Measurements from ENCODE around the gene TMEM9B. TPM values are rescaled to one million over a fixed set of nuclear protein-coding genes. Genes with fewer than 3 reads are reported as not detected.
"Not testable (repeated sequence)": the region's sequence is repeated elsewhere in the genome, so short reads cannot be mapped to it uniquely, and the experiment has no call there.

Gene TMEM9B
- polyA plus RNA-seq, 1 experiment = 24.6 TPM

DNA sequence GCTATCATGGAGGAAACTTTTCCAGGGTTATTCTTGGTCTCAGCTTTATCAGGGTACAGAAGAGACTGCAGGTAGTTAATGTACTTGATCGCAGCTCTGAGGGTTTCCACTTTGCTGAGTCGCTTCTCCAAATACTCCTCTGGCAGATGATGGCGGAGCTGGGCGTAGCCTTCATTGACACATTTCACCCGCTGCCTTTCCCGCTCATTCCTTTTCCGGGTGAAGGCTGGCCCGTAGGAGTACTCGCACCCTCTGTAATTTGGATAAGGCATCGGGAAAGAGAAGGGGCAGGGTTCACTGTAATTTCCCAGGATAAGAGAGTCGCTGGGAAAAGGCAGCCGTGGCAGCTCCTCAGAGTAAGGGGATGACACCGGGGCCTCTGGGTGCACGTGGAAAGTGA lies 26.6 kb downstream of the TMEM9B start:
- POLR2A ChIA-PET = interaction anchor here (0.5 kb wide), 1 partner anchor 31 kb away, joined by 14 read pairs; no protein-coding TSS in a partner anchor
- H3K4me3 ChIP-seq (ENCODE audit: low read depth, low read length) = no peak overlapping the region
- no peaks in the 10 kb centered on the region for H3K27me3 ChIP-seq (ENCODE audit: control insufficient read depth, insufficient read depth, low read length)
- no peaks in the 10 kb centered on the region for H3K36me3 ChIP-seq (ENCODE audit: control insufficient read depth, insufficient read depth, low read length)
- no peak for DNase-seq (ENCODE audit: low read depth)
- TF ChIP-seq, protein P1, sequence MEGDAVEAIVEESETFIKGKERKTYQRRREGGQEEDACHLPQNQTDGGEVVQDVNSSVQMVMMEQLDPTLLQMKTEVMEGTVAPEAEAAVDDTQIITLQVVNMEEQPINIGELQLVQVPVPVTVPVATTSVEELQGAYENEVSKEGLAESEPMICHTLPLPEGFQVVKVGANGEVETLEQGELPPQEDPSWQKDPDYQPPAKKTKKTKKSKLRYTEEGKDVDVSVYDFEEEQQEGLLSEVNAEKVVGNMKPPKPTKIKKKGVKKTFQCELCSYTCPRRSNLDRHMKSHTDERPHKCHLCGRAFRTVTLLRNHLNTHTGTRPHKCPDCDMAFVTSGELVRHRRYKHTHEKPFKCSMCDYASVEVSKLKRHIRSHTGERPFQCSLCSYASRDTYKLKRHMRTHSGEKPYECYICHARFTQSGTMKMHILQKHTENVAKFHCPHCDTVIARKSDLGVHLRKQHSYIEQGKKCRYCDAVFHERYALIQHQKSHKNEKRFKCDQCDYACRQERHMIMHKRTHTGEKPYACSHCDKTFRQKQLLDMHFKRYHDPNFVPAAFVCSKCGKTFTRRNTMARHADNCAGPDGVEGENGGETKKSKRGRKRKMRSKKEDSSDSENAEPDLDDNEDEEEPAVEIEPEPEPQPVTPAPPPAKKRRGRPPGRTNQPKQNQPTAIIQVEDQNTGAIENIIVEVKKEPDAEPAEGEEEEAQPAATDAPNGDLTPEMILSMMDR (IDR thresholded peaks at IDR 0.05; ENCODE audit: insufficient read depth, low read depth, low read length) = no peak
- CTCF ChIA-PET = interaction anchor here (0.9 kb wide), 1 partner anchor 12 kb away, joined by 3 read pairs; no protein-coding TSS in a partner anchor

DNA sequence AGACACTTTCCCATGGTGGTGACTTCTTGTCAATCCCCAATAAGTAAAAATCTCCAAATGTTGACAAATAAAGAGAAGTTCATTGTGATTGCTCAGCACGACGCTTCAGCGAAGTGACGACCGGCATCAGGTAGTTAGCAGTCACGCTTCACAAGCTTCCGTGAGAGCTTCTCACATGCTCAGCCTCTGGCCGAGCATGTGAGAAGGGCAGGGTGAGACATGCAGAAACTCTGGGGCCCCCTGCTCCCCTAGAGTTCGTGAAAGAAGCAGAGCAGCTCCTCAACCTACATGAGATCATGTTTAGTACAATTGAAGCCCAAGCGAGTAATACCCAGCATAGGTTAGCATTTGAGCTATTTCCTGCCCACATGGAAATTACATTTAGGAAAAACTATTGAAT lies 27.1 kb downstream of the TMEM9B start:
- CTCF ChIA-PET = interaction anchor here (0.9 kb wide), 1 partner anchor 11 kb away, joined by 3 read pairs; no protein-coding TSS in a partner anchor
- no peak overlapping the region for H3K4me3 ChIP-seq (ENCODE audit: low read depth, low read length)
- no peaks in the 10 kb centered on the region for H3K36me3 ChIP-seq (ENCODE audit: control insufficient read depth, insufficient read depth, low read length)
- POLR2A ChIA-PET = no interaction called here
- DNase-seq (ENCODE audit: low read depth) = no peak
- H3K27me3 ChIP-seq (ENCODE audit: control insufficient read depth, insufficient read depth, low read length) = no peaks in the 10 kb centered on the region
- TF ChIP-seq, protein P1 (IDR thresholded peaks at IDR 0.05; ENCODE audit: insufficient read depth, low read depth, low read length) = no peak

DNA sequence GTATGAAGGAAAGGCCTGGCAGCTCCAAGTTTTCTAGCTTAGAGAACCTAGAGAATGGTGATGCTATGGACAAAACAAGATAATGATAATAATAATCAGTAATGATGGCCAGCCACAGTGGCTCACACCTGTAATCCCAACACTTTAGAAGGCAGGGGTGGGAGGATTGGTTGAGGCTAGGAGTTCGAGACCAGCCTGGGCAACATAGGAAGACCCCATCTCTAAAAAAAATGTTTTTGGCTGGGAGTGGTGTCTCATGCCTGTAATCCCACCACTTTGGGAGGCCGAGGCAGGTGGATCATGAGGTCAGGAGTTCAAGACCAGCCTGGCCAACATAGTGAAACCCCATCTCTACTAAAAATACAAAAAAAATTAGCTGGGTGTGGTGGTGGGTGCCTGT lies 28.5 kb downstream of the TMEM9B start:
- H3K36me3 ChIP-seq (ENCODE audit: control insufficient read depth, insufficient read depth, low read length); H3K4me3 ChIP-seq (ENCODE audit: low read depth, low read length); H3K27me3 ChIP-seq (ENCODE audit: control insufficient read depth, insufficient read depth, low read length); POLR2A ChIA-PET; DNase-seq (ENCODE audit: low read depth): not testable (repeated sequence)
- CTCF ChIA-PET = interaction anchor here (1.2 to 1.4 kb wide), 3 partner anchors 10 to 24 kb away, joined by 3 to 6 read pairs (median 5); no protein-coding TSS in a partner anchor

DNA sequence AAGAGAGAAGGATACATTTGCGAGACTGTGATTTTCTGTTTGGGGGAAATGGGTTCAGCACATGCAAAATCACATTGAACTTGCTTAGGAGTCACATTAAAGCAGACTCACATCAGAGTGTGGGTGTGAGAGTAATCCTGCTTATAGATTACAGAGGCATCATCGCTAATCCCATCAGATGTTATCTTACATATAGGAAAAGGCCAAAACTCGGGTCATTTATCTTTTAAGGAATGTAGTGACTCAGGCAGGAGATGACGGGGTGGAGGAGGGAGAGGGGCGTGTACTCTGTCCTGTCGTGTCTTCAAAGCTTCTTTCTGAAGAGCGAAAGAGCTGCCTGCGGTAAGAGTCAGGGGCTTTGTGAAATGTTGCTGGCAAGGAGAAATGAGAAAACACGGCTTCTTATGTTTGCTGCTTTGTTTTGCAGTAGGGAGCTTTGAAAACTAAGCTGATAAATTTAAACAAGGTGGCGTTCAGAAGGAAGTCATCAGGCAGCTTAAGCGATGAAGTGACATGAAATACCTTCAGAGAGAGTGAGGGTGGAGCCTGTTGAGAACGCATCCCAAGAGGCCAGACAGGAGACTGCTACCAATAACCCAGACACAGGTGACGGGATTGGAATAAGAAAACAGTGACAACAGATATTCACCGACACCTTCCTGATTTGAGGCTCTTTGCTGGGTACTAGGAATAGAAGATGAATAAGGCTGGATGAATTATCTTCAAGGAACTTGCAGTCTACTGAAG lies 29.3 kb downstream of the TMEM9B start:
- Histone ChIP-seq H3K36me3 (ENCODE audit: control insufficient read depth, insufficient read depth, low read length) (no peaks in the 10 kb centered on the region), H3K27me3 (ENCODE audit: control insufficient read depth, insufficient read depth, low read length) (no peaks in the 10 kb centered on the region), H3K4me3 (ENCODE audit: low read depth, low read length) (no peak overlapping the region)
- POLR2A ChIA-PET = no interaction called here
- TF ChIP-seq, protein P1 (IDR thresholded peaks at IDR 0.05; ENCODE audit: insufficient read depth, low read depth, low read length) = no peak
- CTCF ChIA-PET = interaction anchor here (1.2 to 1.6 kb wide), 4 partner anchors 9 to 25 kb away, joined by 3 to 6 read pairs (median 4); no protein-coding TSS in a partner anchor
- DNase-seq (ENCODE audit: low read depth) = peak; percentile 31

DNA sequence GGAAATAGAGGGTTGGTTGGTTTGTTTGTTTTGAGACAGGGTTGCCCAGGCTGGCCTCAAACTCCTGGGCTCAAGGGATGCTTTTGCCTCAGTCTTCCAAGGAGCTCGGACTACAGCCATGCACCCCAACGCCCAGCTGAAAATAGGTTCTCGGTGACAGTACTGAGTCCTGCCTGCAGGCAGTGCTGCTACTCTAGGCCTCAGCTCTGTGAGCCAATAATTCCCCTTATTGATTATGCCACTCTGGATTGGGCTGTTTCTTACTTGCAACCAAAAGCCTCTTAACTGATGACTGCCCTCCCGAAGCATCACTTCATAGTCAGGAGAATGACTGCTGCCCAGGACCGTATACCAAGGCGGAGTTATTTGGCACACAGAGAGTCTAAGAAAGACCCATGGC lies 30.3 kb downstream of the TMEM9B start:
- CTCF ChIA-PET = interaction anchor here (0.8 to 1.6 kb wide), 2 partner anchors 12 to 14 kb away, joined by 3 read pairs; no protein-coding TSS in a partner anchor
- Histone ChIP-seq H3K4me3 (ENCODE audit: low read depth, low read length) (no peak overlapping the region), H3K36me3 (ENCODE audit: control insufficient read depth, insufficient read depth, low read length) (no peaks in the 10 kb centered on the region), H3K27me3 (ENCODE audit: control insufficient read depth, insufficient read depth, low read length) (no peaks in the 10 kb centered on the region)
- no peak for DNase-seq (ENCODE audit: low read depth)
- POLR2A ChIA-PET = interaction anchor here (0.6 kb wide), 1 partner anchor 120 kb away, joined by 8 read pairs; no protein-coding TSS in a partner anchor
- TF ChIP-seq, protein P1 (IDR thresholded peaks at IDR 0.05; ENCODE audit: insufficient read depth, low read depth, low read length) = no peak

Data from BJ (cell line).